GM19455 (cell line): Measurements from ENCODE around the gene UBN2.
"Not testable (repeated sequence)": the region's sequence is repeated elsewhere in the genome, so short reads cannot be mapped to it uniquely, and the experiment has no call there.

ENCODE experiments used
- ATAC-seq: cut with Tn5 transposase; IDR thresholded peaks from one replicate; pipeline ENCODE4 v1.9.1; 2021; ENCODE audit not compliant: unreplicated experiment

UBN2 gene

GRCh38 chr7:139294241-139294640 lies 63.2 kb downstream of the UBN2 start:
- no peak for ATAC-seq

- no peak for ATAC-seq
Measured at GRCh38 chr7:139294951-139295575, 64.0 kb downstream of the UBN2 start.

GRCh38 chr7:139297795-139298194 lies 66.8 kb downstream of the UBN2 start:
- no peak for ATAC-seq

- ATAC-seq: no peak
Measured at GRCh38 chr7:139299296-139299695, 68.3 kb downstream of the UBN2 start.

GRCh38 chr7:139300390-139300789 lies 69.4 kb downstream of the UBN2 start:
- no peak for ATAC-seq

GRCh38 chr7:139304517-139304916 lies 73.5 kb downstream of the UBN2 start:
- no peak for ATAC-seq

GRCh38 chr7:139317939-139318505 lies 87.0 kb downstream of the UBN2 start:
- no peak for ATAC-seq

- no peak for ATAC-seq
Measured at GRCh38 chr7:139321071-139321745, 90.2 kb downstream of the UBN2 start.

GRCh38 chr7:139324709-139325108 lies 93.7 kb downstream of the UBN2 start:
- not testable (repeated sequence) for ATAC-seq

- ATAC-seq: no peak
Measured at GRCh38 chr7:139328375-139328774, 97.3 kb downstream of the UBN2 start.

GRCh38 chr7:139329119-139329518 lies 98.1 kb downstream of the UBN2 start:
- ATAC-seq: no peak

- ATAC-seq: no peak
Measured at GRCh38 chr7:139330333-139331030, 99.4 kb downstream of the UBN2 start.

- no peak for ATAC-seq
Measured at GRCh38 chr7:139332697-139333359, 101.8 kb downstream of the UBN2 start.

- not testable (repeated sequence) for ATAC-seq
Measured at GRCh38 chr7:139333443-139333842, 102.4 kb downstream of the UBN2 start.

- no peak for ATAC-seq
Measured at GRCh38 chr7:139334399-139335150, 103.5 kb downstream of the UBN2 start.

- ATAC-seq: no peak
Measured at GRCh38 chr7:139339025-139339424, 108.0 kb downstream of the UBN2 start.

GRCh38 chr7:139339698-139340036 lies 108.6 kb downstream of the UBN2 start:
- no peak for ATAC-seq

- ATAC-seq: peak; percentile 84
Measured at GRCh38 chr7:139340037-139340807, 109.2 kb downstream of the UBN2 start.

- ATAC-seq: peak; percentile 6
Measured at GRCh38 chr7:139340808-139341057, 109.7 kb downstream of the UBN2 start.

GRCh38 chr7:139341058-139341775 lies 110.2 kb downstream of the UBN2 start, which contains the start of gene FMC1:
Gene FMC1, plus strand, starts transcription at chr7:139341337. Its CDS starts 48 bp downstream, at chr7:139341385.
- ATAC-seq: peak; percentile 56
